Trophoblast cell (in vitro differentiated cells and primary cell): Measurements from ENCODE around the gene CEP104.
A peak's percentile ranks its signal among the peaks of the same experiment; 100 is the strongest.

Source experiments
- DNase-seq, 2 donors: peaks; one replicate each; pipeline ENCODE4 v3.0.0-alpha.2; 2016
- H2AFZ ChIP-seq: 2 replicates; pipeline ENCODE4 v1.6.1; 2013; ENCODE audit warnings: low read length, moderate library complexity, mild to moderate bottlenecking; ENCODE audit not compliant: insufficient read depth, poor library complexity
- H2AK5ac ChIP-seq: 2 replicates; pipeline ENCODE4 v1.6.1; 2013; ENCODE audit warnings: mild to moderate bottlenecking, low read length
- H2BK120ac ChIP-seq: 2 replicates; pipeline ENCODE4 v1.6.1; 2013; ENCODE audit warnings: low read length, mild to moderate bottlenecking, moderate library complexity; ENCODE audit not compliant: insufficient read depth, poor library complexity
- H2BK12ac ChIP-seq: 2 replicates; pipeline ENCODE4 v1.6.1; 2013; ENCODE audit warnings: mild to moderate bottlenecking, low read length, moderate library complexity
- H2BK5ac ChIP-seq: 2 replicates; pipeline ENCODE4 v1.6.1; 2013; ENCODE audit warnings: low read length, low read depth, moderate library complexity, mild to moderate bottlenecking; ENCODE audit not compliant: poor library complexity
- H3K14ac ChIP-seq: 2 replicates; pipeline ENCODE4 v1.6.1; 2013; ENCODE audit warnings: mild to moderate bottlenecking, low read length
- H3K18ac ChIP-seq: 2 replicates; pipeline ENCODE4 v1.6.1; 2013; ENCODE audit warnings: mild to moderate bottlenecking, low read length
- H3K23ac ChIP-seq: 2 replicates; pipeline ENCODE4 v1.6.1; 2013; ENCODE audit warnings: low read length
- H3K27ac ChIP-seq: 2 replicates; pipeline ENCODE4 v1.5.1; 2013; ENCODE audit warnings: low read depth, mild to moderate bottlenecking, inconsistent platforms, low read length, moderate library complexity
- H3K27me3 ChIP-seq: 2 replicates; pipeline ENCODE4 v1.6.1; 2013; ENCODE audit warnings: inconsistent platforms, mild to moderate bottlenecking, low read length, moderate library complexity; ENCODE audit not compliant: insufficient read depth
- H3K36me3 ChIP-seq, 2 experiments: 1 replicate in 1 of 2; 2 replicates in 1 of 2; pipeline ENCODE4 v1.6.1; 2013; ENCODE audit warnings: low read length in 2 of 2, mild to moderate bottlenecking in 2 of 2, moderate library complexity in 1 of 2; ENCODE audit not compliant: insufficient read depth in 2 of 2, control insufficient read depth in 1 of 2
- H3K4ac ChIP-seq: 2 replicates; pipeline ENCODE4 v1.6.1; 2013; ENCODE audit warnings: low read depth, mild to moderate bottlenecking, low read length, moderate library complexity
- H3K4me1 ChIP-seq, 2 experiments: 1 replicate in 1 of 2; 2 replicates in 1 of 2; pipeline ENCODE4 v1.6.1; 2013; ENCODE audit warnings: low read length in 2 of 2, mild to moderate bottlenecking in 2 of 2, moderate library complexity in 1 of 2; ENCODE audit not compliant: insufficient read depth in 2 of 2, control insufficient read depth in 1 of 2
- H3K4me2 ChIP-seq: 2 replicates; pipeline ENCODE4 v1.6.1; 2013; ENCODE audit warnings: inconsistent platforms, mild to moderate bottlenecking, low read length, moderate library complexity
- H3K4me3 ChIP-seq: 2 replicates; pipeline ENCODE4 v1.5.1; 2013; ENCODE audit warnings: mild to moderate bottlenecking, low read depth, low read length, inconsistent platforms
- H3K79me1 ChIP-seq: one replicate; pipeline ENCODE4 v1.6.1; 2013; ENCODE audit warnings: low read length
- H3K79me2 ChIP-seq: 2 replicates; pipeline ENCODE4 v1.6.1; 2013; ENCODE audit warnings: low read length, mild to moderate bottlenecking; ENCODE audit not compliant: control insufficient read depth, insufficient read depth, poor library complexity
- H3K9ac ChIP-seq: 2 replicates; pipeline ENCODE4 v1.6.1; 2013; ENCODE audit warnings: mild to moderate bottlenecking, low read length
- H3K9me3 ChIP-seq: 2 replicates; pipeline ENCODE4 v1.6.1; 2013; ENCODE audit warnings: low read depth, mild to moderate bottlenecking, control low read depth, inconsistent platforms, low read length; ENCODE audit not compliant: insufficient read depth
- H4K12ac ChIP-seq: 2 replicates; pipeline ENCODE4 v1.6.1; 2013; ENCODE audit warnings: low read depth, mild to moderate bottlenecking, low read length, moderate library complexity
- H4K8ac ChIP-seq: 2 replicates; pipeline ENCODE4 v1.6.1; 2013; ENCODE audit warnings: low read depth, mild to moderate bottlenecking, low read length, moderate library complexity
- H4K91ac ChIP-seq: one replicate; pipeline ENCODE4 v1.6.1; 2013; ENCODE audit warnings: low read depth, mild to moderate bottlenecking, low read length, moderate library complexity
- WGBS: extraction: QIAGEN DNeasy Blood & Tissue Kit; methylation state at CpG from one replicate; pipeline ENCODE4 v1.1.7; 2013; ENCODE audit warnings: missing lambda C conversion rate; ENCODE audit not compliant: insufficient read length, insufficient coverage; ENCODE audit errors: extremely low coverage; 5-methylcytosine and 5-hydroxymethylcytosine counted together

The CEP104 gene

DNA sequence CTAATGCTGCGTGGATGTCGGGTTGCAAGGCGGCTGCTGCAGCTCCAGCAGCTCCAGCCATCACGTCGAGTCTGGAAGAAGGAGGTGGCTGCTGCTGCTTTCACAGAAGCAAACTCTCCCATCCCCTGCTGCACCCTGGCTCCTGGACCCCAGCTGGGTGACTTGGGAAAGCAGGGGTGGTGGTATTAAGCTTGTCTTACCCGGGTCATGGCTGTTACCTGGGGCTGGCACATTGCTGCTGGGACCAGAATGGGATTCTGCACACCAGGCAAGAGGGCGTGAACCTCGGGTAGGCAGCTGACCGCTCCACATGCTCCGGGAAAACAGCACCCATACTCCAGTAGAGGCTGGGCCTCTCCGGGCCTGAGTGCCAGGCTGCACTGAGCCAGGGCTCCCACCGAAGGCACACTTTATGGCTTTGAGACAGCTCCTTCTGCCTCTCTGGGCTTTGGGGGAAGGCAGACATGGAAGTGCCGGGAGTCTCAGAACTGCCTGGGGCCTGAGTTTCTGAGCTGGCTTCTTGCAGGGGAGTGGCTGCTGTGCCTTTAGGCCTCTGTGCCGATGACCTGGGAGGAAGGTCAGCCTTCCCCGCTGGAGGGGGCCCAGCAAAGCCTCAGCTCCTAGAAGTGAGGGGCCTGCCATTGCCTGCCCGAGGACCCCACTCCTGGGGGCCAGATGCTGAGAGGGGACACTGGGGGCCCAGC, 83.3 kb downstream of the CEP104 start:
- no peak overlapping the region for H3K27ac ChIP-seq
- no peak overlapping the region for H3K4me3 ChIP-seq
- no peak overlapping the region for H2BK12ac ChIP-seq
- H3K4me1 ChIP-seq, result peaks cover 18 to 37% of the 10 kb centered on the region in 2 experiments
- no peak overlapping the region for H3K18ac ChIP-seq
- H3K9ac ChIP-seq, result no peak overlapping the region
- no peak overlapping the region for H4K91ac ChIP-seq
- H4K8ac ChIP-seq, result no peak overlapping the region
- no peak overlapping the region for H2BK120ac ChIP-seq
- DNase-seq, result no peak
- no peak overlapping the region for H3K23ac ChIP-seq
- no peak overlapping the region for H2AK5ac ChIP-seq
- H3K4ac ChIP-seq, result no peak overlapping the region
- H3K79me2 ChIP-seq, result no peaks in the 10 kb centered on the region
- no peaks in the 10 kb centered on the region for H3K27me3 ChIP-seq
- no peak overlapping the region for H3K14ac ChIP-seq
- H3K4me2 ChIP-seq, result peak overlapping the region; percentile 7
- H2AFZ ChIP-seq, result no peak overlapping the region
- H4K12ac ChIP-seq, result no peak overlapping the region
- no peak overlapping the region for H2BK5ac ChIP-seq
- WGBS, result no CpG with 5 or more reads among the region's 16 CpGs
- H3K9me3 ChIP-seq, result no peaks in the 10 kb centered on the region
- peaks cover 5 to 11% of the 10 kb centered on the region in 2 experiments for H3K36me3 ChIP-seq
- H3K79me1 ChIP-seq, result peaks cover 7% of the 10 kb centered on the region

DNA sequence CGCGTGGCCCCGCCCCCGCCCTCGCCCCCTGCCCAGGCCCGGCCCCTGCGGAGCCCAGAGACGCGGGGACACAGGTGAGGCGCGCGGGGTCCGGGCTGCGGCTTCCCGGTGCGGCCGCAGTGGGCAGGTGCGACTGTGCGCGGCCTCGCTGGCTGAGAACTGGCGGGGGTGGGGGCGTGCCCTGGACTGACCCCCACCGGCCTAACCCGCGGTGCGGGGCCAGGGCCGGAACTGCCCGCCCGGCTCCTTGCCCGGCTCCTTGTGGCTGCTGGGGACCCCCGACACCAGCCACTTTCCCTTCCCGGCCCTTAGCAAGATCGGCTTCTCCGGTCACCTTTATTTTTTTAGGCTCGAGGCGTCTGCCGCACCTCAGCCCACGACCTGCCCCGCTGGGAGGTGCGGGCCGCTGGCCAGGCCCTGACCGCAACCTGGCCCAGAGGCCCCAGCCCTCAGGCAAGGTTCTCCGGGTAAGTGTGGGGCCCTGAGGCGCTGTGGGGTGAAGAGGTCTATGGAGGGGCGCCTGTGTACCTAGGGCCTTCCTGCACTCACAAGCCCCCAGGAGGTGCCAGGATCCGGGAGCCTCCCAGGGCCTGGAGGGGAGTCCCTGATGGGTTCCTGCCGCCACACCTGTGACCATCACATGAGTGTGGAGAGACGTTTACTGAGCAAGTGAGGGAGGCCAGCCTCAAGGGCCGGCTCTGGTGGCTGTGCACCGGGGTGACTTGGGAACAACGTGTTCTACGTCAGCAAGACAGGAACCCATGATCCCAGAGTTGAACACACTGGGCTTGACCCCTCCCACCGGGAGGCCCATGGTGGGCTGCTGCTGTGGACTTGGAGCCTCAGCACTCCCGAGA, 84.1 kb downstream of the CEP104 start, which contains the start of gene SMIM1:
Gene SMIM1 (plus strand): TSS at position 35 of the 857 bp plus-strand sequence. CDS start 2,625 bp downstream, outside the sequence.
- peak within 1 kb of the TSS; percentile 48 for H4K91ac ChIP-seq
- H2BK12ac ChIP-seq, result no peak within 1 kb of the TSS
- H3K4me2 ChIP-seq, result peak within 1 kb of the TSS; percentile 90
- no peak within 1 kb of the TSS for H3K23ac ChIP-seq
- no peak within 1 kb of the TSS for H3K27ac ChIP-seq
- H3K4ac ChIP-seq, result no peak within 1 kb of the TSS
- peak within 1 kb of the TSS; percentile 83 for H4K8ac ChIP-seq
- H3K79me2 ChIP-seq, result no peaks in the 10 kb centered on the region
- peak within 1 kb of the TSS; percentile 76 for H3K4me3 ChIP-seq
- no peaks in the 10 kb centered on the region for H3K27me3 ChIP-seq
- peak within 1 kb of the TSS; percentile 76 for H2AFZ ChIP-seq
- no peak within 1 kb of the TSS for H2AK5ac ChIP-seq
- H2BK120ac ChIP-seq, result peak within 1 kb of the TSS; percentile 55
- no CpG with 5 or more reads among the region's 55 CpGs for WGBS
- H3K18ac ChIP-seq, result peak within 1 kb of the TSS; percentile 55
- peaks cover 1 to 4% of the 10 kb centered on the region in 2 experiments for H3K36me3 ChIP-seq
- peak; percentile 32 to 44 for DNase-seq
- no peak within 1 kb of the TSS for H2BK5ac ChIP-seq
- peak within 1 kb of the TSS; percentile 46 for H3K14ac ChIP-seq
- H3K9me3 ChIP-seq, result no peaks in the 10 kb centered on the region
- peak within 1 kb of the TSS; percentile 65 for H4K12ac ChIP-seq
- peaks cover 7% of the 10 kb centered on the region for H3K79me1 ChIP-seq
- peaks cover 18 to 37% of the 10 kb centered on the region in 2 experiments for H3K4me1 ChIP-seq
- H3K9ac ChIP-seq, result no peak within 1 kb of the TSS

DNA sequence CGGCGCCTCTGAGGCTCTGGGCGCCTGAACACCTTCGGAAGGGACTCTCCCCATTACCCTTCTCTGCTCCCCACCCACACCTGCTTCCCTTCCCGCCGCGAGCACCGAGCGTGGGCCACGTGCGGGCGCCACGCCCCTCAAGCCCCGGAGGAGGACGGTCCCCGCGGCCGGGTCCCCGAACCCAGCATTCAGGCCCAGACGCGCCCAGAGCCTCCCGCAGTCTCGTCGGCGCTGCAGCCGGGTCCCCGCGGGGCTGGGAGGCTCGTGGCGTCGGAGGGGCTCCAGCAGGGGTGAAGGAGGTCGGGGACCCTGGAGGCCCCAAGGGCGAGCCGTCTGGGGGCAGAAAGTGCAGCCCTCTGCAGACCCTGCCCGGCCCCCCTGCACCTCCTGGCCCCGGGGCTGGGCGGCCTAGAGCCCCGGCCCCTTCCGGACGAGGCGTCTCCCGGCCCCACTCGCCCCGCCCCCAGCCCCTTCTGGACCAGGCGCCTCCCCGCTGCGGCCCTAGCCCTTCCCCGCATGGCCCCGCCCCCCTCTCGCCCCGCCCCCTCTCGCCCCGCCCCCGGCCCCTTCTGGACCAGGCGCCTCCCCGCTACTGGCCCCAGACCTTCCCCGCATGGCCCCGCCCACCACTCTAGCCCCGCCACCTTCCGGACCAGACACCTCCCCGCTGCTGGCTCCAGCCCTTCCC, 84.8 kb downstream of the CEP104 start:
- no peak overlapping the region for H3K9ac ChIP-seq
- WGBS, result no CpG with 5 or more reads among the region's 61 CpGs

More for the DNA sequence above, 84.8 kb downstream of the CEP104 start:
- H3K4me2 ChIP-seq, result peak overlapping the region; percentile 90
- no peaks in the 10 kb centered on the region for H3K79me2 ChIP-seq
- H3K4me3 ChIP-seq, result peak overlapping the region; percentile 76
- H2BK120ac ChIP-seq, result peak overlapping the region; percentile 55
- peak; percentile 78 to 84 for DNase-seq
- H3K27ac ChIP-seq, result no peak overlapping the region
- H3K36me3 ChIP-seq, result peaks cover 0 to 1% of the 10 kb centered on the region in 2 experiments
- H4K91ac ChIP-seq, result peak overlapping the region; percentile 48
- H4K12ac ChIP-seq, result peak overlapping the region; percentile 65
- H3K79me1 ChIP-seq, result peaks cover 7% of the 10 kb centered on the region
- no peaks in the 10 kb centered on the region for H3K27me3 ChIP-seq
- peak overlapping the region; percentile 83 for H4K8ac ChIP-seq
- H2BK5ac ChIP-seq, result no peak overlapping the region
- H3K23ac ChIP-seq, result no peak overlapping the region
- H3K18ac ChIP-seq, result peak overlapping the region; percentile 55
- H3K4ac ChIP-seq, result no peak overlapping the region
- peak overlapping the region; percentile 33 for H3K14ac ChIP-seq
- peaks cover 18 to 37% of the 10 kb centered on the region in 2 experiments for H3K4me1 ChIP-seq
- H3K9me3 ChIP-seq, result no peaks in the 10 kb centered on the region
- peak overlapping the region; percentile 76 for H2AFZ ChIP-seq
- no peak overlapping the region for H2AK5ac ChIP-seq
- no peak overlapping the region for H2BK12ac ChIP-seq
